ENCODE data around the gene CGA.

DNA sequence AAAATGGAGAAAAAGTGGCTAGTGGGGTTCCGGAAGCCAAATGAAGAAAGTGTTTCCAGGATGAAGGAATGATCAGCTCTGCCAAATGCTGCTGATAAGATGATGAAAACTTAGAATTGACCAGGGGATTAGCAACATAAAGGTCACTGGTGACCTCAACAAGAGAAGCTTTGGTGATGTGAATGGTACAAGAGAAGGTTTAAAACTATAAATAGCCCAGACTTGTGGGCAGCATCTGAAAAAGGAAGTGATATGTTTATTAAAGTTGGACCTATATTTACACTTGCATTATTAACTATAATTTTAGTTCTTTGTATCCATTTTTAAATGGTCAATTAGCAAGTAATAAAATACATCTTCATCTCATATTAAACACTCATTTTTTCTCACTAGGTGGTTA lies 45.1 kb downstream of the CGA start:
- TF ChIP-seq, protein P1, sequence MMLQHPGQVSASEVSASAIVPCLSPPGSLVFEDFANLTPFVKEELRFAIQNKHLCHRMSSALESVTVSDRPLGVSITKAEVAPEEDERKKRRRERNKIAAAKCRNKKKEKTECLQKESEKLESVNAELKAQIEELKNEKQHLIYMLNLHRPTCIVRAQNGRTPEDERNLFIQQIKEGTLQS (IDR thresholded peaks at IDR 0.05), result no peak
- TF ChIP-seq RXRA (IDR thresholded peaks at IDR 0.05), result no peak
- TF ChIP-seq, protein P2, sequence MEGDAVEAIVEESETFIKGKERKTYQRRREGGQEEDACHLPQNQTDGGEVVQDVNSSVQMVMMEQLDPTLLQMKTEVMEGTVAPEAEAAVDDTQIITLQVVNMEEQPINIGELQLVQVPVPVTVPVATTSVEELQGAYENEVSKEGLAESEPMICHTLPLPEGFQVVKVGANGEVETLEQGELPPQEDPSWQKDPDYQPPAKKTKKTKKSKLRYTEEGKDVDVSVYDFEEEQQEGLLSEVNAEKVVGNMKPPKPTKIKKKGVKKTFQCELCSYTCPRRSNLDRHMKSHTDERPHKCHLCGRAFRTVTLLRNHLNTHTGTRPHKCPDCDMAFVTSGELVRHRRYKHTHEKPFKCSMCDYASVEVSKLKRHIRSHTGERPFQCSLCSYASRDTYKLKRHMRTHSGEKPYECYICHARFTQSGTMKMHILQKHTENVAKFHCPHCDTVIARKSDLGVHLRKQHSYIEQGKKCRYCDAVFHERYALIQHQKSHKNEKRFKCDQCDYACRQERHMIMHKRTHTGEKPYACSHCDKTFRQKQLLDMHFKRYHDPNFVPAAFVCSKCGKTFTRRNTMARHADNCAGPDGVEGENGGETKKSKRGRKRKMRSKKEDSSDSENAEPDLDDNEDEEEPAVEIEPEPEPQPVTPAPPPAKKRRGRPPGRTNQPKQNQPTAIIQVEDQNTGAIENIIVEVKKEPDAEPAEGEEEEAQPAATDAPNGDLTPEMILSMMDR (IDR thresholded peaks at IDR 0.05; ENCODE audit: low read depth, low read length, missing input control), result no peak

Data from liver (tissue), 3 donors.